ENCODE data around the gene CFAP251.
A peak's percentile ranks its signal among the peaks of the same experiment; 100 is the strongest.

DNA sequence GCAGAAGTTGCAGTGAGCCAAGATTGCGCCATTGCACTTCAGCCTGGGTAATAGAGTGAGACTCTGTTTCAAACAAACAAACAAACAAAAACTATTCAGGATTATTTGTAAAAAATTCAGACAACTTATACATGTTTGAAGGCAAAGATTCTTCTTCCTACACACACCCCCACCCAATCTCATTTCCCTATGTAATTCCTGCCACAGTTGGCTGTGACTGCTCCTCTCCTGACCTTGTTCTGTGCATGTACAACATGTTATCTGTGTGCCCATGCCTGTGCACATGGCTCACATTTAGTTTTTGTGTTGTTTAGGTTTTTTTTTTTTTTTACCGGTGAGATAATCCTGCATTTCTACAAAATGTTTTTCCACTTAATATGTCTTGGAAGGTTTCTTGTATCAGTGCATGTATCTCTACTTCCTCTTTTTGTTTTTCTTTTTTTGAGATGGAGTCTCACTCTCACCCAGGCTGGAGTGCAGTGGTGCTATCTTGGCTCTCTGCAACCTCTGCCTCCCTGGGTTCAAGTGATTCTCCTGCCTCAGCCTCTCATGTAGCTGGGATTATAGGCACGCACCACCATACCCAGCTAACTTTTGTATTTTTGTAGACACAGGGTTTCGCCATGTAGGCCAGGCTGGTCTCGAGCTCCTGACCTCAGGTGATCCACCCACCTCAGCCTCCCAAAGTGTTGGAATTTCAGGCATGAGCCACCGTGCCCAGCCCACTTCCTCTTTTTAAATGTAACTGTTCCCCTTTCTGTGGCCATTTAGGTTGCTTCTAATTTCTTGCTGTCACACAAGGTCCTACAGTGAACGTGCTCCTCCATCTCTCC is 8.7 kb downstream of the CFAP251 start:
- TF ChIP-seq POLR2AphosphoS2 (IDR thresholded peaks at IDR 0.05; ENCODE audit: low read depth, low read length) (no peak), CREB1 (IDR thresholded peaks at IDR 0.05; ENCODE audit: low read depth) (no peak), HDGF (IDR thresholded peaks at IDR 0.05) (peak; percentile 61; the same call in 1 of the 2 replicates), RFX5 (IDR thresholded peaks at IDR 0.05; ENCODE audit: low read depth, low read length) (no peak), POLR2AphosphoS5 (IDR thresholded peaks at IDR 0.05; ENCODE audit: low read length) (no peak), TBL1XR1 (IDR thresholded peaks at IDR 0.05; ENCODE audit: low read depth, low read length) (no peak), MYC (IDR thresholded peaks at IDR 0.05; ENCODE audit: insufficient read depth, insufficient read length, insufficient replicate concordance, low read length, severe bottlenecking) (no peak), CHD1 (IDR thresholded peaks at IDR 0.05; ENCODE audit: low read depth, low read length) (no peak), RAD21 (IDR thresholded peaks at IDR 0.05; ENCODE audit: insufficient read depth, low read depth, low read length) (no peak)
- TF ChIP-seq, protein P1, sequence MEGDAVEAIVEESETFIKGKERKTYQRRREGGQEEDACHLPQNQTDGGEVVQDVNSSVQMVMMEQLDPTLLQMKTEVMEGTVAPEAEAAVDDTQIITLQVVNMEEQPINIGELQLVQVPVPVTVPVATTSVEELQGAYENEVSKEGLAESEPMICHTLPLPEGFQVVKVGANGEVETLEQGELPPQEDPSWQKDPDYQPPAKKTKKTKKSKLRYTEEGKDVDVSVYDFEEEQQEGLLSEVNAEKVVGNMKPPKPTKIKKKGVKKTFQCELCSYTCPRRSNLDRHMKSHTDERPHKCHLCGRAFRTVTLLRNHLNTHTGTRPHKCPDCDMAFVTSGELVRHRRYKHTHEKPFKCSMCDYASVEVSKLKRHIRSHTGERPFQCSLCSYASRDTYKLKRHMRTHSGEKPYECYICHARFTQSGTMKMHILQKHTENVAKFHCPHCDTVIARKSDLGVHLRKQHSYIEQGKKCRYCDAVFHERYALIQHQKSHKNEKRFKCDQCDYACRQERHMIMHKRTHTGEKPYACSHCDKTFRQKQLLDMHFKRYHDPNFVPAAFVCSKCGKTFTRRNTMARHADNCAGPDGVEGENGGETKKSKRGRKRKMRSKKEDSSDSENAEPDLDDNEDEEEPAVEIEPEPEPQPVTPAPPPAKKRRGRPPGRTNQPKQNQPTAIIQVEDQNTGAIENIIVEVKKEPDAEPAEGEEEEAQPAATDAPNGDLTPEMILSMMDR (IDR thresholded peaks at IDR 0.05 in 2 of 3, conservative IDR thresholded peaks at IDR 0.05 in 1 of 3; ENCODE audit: control insufficient read depth in 2 of 3, extremely low read depth in 1 of 3, insufficient read depth in 1 of 3, low read depth in 3 of 3, low read length in 3 of 3), result no peak
- TF ChIP-seq, protein P2, sequence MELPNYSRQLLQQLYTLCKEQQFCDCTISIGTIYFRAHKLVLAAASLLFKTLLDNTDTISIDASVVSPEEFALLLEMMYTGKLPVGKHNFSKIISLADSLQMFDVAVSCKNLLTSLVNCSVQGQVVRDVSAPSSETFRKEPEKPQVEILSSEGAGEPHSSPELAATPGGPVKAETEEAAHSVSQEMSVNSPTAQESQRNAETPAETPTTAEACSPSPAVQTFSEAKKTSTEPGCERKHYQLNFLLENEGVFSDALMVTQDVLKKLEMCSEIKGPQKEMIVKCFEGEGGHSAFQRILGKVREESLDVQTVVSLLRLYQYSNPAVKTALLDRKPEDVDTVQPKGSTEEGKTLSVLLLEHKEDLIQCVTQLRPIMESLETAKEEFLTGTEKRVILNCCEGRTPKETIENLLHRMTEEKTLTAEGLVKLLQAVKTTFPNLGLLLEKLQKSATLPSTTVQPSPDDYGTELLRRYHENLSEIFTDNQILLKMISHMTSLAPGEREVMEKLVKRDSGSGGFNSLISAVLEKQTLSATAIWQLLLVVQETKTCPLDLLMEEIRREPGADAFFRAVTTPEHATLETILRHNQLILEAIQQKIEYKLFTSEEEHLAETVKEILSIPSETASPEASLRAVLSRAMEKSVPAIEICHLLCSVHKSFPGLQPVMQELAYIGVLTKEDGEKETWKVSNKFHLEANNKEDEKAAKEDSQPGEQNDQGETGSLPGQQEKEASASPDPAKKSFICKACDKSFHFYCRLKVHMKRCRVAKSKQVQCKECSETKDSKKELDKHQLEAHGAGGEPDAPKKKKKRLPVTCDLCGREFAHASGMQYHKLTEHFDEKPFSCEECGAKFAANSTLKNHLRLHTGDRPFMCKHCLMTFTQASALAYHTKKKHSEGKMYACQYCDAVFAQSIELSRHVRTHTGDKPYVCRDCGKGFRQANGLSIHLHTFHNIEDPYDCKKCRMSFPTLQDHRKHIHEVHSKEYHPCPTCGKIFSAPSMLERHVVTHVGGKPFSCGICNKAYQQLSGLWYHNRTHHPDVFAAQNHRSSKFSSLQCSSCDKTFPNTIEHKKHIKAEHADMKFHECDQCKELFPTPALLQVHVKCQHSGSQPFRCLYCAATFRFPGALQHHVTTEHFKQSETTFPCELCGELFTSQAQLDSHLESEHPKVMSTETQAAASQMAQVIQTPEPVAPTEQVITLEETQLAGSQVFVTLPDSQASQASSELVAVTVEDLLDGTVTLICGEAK (IDR thresholded peaks at IDR 0.05; ENCODE audit: borderline replicate concordance), result no peak
- TF ChIP-seq, protein P3, sequence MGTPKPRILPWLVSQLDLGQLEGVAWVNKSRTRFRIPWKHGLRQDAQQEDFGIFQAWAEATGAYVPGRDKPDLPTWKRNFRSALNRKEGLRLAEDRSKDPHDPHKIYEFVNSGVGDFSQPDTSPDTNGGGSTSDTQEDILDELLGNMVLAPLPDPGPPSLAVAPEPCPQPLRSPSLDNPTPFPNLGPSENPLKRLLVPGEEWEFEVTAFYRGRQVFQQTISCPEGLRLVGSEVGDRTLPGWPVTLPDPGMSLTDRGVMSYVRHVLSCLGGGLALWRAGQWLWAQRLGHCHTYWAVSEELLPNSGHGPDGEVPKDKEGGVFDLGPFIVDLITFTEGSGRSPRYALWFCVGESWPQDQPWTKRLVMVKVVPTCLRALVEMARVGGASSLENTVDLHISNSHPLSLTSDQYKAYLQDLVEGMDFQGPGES (IDR thresholded peaks at IDR 0.05), result no peak

Measured in GM12878 (cell line).